ENCODE results near the gene LYZL4.

LYZL4 gene

GRCh38 chr3:42367903-42368302 lies 42.5 kb downstream of the LYZL4 start:
- no peak for TF ChIP-seq CTCF (IDR thresholded peaks at IDR 0.05; ENCODE audit: low read length, missing control alignments)
- no peak overlapping the region for H3K4me3 ChIP-seq (replicated peaks; ENCODE audit: low read depth, low read length)
- no peak for DNase-seq (ENCODE audit: low read depth)

- DNase-seq (ENCODE audit: low read depth), result no peak
- no peak for TF ChIP-seq CTCF (IDR thresholded peaks at IDR 0.05; ENCODE audit: low read length, missing control alignments)
- H3K4me3 ChIP-seq (replicated peaks; ENCODE audit: low read depth, low read length), result no peak overlapping the region
These were observed 43.9 kb downstream of the LYZL4 start for GRCh38 chr3:42366550-42366949.

GRCh38 chr3:42357335-42357734 lies 53.1 kb downstream of the LYZL4 start:
- no peak for TF ChIP-seq CTCF (IDR thresholded peaks at IDR 0.05; ENCODE audit: low read length, missing control alignments)
- no peak overlapping the region for H3K4me3 ChIP-seq (replicated peaks; ENCODE audit: low read depth, low read length)
- DNase-seq (ENCODE audit: low read depth), result no peak

- TF ChIP-seq CTCF (IDR thresholded peaks at IDR 0.05; ENCODE audit: low read length, missing control alignments), result no peak
- no peak for DNase-seq (ENCODE audit: low read depth)
- H3K4me3 ChIP-seq (replicated peaks; ENCODE audit: low read depth, low read length), result no peak overlapping the region
These were observed 54.8 kb downstream of the LYZL4 start for GRCh38 chr3:42355612-42356011.

- no peak for DNase-seq (ENCODE audit: low read depth)
- no peak for TF ChIP-seq CTCF (IDR thresholded peaks at IDR 0.05; ENCODE audit: low read length, missing control alignments)
- no peak overlapping the region for H3K4me3 ChIP-seq (replicated peaks; ENCODE audit: low read depth, low read length)
These were observed 56.8 kb downstream of the LYZL4 start for GRCh38 chr3:42353631-42354030.

GRCh38 chr3:42351207-42351606 lies 59.2 kb downstream of the LYZL4 start:
- H3K4me3 ChIP-seq (replicated peaks; ENCODE audit: low read depth, low read length), result no peak overlapping the region
- TF ChIP-seq CTCF (IDR thresholded peaks at IDR 0.05; ENCODE audit: low read length, missing control alignments), result no peak
- DNase-seq (ENCODE audit: low read depth), result peak; percentile 8

GRCh38 chr3:42349765-42350594 lies 60.4 kb downstream of the LYZL4 start:
- no peak for DNase-seq (ENCODE audit: low read depth)
- no peak for TF ChIP-seq CTCF (IDR thresholded peaks at IDR 0.05; ENCODE audit: low read length, missing control alignments)
- H3K4me3 ChIP-seq (replicated peaks; ENCODE audit: low read depth, low read length), result no peak overlapping the region
